Hepatocyte (in vitro differentiated cells): ENCODE results near the gene NAXD.

Source experiments
- EZH2 ChIP-seq: fragments of 200-600 bp; sonication (generic); IDR thresholded peaks from 2 replicates; pipeline ENCODE4 v1.6.1; 2016; ENCODE audit warnings: antibody characterized with exemption, mild to moderate bottlenecking, borderline replicate concordance
- TF ChIP-seq, protein P1 (sequence below): fragments of 200-600 bp; sonication (generic); IDR thresholded peaks from 2 replicates; pipeline ENCODE4 v1.5.1; 2016; ENCODE audit warnings: antibody characterized with exemption, mild to moderate bottlenecking; ENCODE audit not compliant: poor library complexity

- TF ChIP-seq, protein P1, sequence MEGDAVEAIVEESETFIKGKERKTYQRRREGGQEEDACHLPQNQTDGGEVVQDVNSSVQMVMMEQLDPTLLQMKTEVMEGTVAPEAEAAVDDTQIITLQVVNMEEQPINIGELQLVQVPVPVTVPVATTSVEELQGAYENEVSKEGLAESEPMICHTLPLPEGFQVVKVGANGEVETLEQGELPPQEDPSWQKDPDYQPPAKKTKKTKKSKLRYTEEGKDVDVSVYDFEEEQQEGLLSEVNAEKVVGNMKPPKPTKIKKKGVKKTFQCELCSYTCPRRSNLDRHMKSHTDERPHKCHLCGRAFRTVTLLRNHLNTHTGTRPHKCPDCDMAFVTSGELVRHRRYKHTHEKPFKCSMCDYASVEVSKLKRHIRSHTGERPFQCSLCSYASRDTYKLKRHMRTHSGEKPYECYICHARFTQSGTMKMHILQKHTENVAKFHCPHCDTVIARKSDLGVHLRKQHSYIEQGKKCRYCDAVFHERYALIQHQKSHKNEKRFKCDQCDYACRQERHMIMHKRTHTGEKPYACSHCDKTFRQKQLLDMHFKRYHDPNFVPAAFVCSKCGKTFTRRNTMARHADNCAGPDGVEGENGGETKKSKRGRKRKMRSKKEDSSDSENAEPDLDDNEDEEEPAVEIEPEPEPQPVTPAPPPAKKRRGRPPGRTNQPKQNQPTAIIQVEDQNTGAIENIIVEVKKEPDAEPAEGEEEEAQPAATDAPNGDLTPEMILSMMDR: no peak
- no peak for TF ChIP-seq EZH2
These were observed 70.1 kb downstream of the NAXD start for GRCh38 chr13:110685305-110686020.
